ENCODE results near the gene POFUT2. TPM values are rescaled to one million over a fixed set of nuclear protein-coding genes. Genes with fewer than 3 reads are reported as not detected.
A peak's percentile ranks its signal among the peaks of the same experiment; 100 is the strongest.

Gene POFUT2
- total RNA-seq, 4 donors from 2014 or later = 7.9 to 11.4 (median 9.4) TPM

DNA sequence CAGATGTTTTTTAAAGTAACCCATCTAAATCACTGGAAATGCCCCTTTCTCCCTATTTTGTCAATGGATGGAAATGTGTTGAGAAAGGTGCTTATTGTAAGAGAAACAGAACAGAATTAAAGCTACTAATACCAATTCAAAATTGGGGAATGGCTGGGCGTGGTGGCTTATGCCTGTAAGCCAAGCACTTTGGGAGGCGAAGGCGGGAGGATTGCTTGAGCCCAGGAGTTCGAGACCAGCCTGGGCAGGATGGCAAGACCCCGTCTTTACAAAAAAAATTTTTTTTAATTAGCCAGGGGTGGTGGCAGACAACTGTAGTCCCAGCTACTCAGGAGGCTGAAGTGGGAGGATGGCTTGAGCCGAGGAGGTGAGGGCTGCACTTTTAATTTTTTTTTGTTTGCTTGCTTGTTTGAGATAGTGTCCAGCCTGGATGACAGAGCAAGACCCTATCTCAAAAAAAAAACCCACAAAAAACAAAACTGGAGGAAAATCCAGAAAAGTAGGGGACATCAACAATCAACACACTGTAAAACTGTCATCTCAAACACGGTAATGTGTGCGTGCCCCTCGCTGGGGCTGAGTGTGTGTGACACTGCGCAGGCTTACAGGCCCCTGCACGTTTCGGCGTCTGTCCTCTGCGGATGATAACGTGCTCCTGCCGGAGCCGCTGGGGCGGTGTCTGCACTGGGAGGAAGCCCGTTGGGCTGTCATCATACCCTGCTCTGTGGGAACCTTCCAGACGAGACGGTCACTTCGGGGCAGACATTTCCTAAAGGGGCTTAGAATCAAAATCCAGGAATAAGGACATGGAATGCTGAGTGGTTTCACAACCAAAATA, 11.6 kb upstream of the POFUT2 start:
- 53 to 76% methylated on average over 16 to 21 of the region's 22 CpGs for WGBS, 2 donors
- intact Hi-C loops (cut with DNase I) = no loop called here
- H3K36me3 ChIP-seq = no peaks in the 10 kb centered on the region
- no peaks in the 10 kb centered on the region for H3K9me3 ChIP-seq
- TF ChIP-seq POLR2A (IDR thresholded peaks at IDR 0.05) = no peak
- TF ChIP-seq, protein P1, sequence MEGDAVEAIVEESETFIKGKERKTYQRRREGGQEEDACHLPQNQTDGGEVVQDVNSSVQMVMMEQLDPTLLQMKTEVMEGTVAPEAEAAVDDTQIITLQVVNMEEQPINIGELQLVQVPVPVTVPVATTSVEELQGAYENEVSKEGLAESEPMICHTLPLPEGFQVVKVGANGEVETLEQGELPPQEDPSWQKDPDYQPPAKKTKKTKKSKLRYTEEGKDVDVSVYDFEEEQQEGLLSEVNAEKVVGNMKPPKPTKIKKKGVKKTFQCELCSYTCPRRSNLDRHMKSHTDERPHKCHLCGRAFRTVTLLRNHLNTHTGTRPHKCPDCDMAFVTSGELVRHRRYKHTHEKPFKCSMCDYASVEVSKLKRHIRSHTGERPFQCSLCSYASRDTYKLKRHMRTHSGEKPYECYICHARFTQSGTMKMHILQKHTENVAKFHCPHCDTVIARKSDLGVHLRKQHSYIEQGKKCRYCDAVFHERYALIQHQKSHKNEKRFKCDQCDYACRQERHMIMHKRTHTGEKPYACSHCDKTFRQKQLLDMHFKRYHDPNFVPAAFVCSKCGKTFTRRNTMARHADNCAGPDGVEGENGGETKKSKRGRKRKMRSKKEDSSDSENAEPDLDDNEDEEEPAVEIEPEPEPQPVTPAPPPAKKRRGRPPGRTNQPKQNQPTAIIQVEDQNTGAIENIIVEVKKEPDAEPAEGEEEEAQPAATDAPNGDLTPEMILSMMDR (IDR thresholded peaks at IDR 0.05) = no peak
- no peaks in the 10 kb centered on the region for H3K27me3 ChIP-seq
- no peak for DNase-seq
- no peak overlapping the region for H3K4me3 ChIP-seq
- H3K4me1 ChIP-seq = peaks cover 18 to 57% (median 37%) of the 10 kb centered on the region in 3 donors
- peak overlapping the region in 3 of 4 donors; percentile 12 to 86 (median 82) for H3K27ac ChIP-seq

DNA sequence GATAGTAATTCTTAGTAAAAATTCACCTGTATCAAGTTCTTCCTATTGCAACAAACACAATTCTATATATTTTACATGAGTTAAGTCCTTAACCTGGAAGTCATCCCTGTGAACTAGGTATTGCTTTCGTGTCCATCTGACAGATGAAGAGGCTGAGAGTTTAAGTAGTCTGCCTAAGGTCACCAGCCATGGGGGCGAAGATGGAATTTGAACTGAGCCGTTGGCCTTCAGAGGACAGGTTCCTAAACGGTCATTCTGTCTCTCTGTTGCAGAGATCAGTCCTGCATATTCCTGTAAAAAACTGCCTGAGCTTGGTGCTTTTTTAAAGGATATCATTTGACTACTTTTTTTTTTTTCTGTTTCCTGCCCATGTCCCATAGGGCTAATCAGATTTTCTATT, 10.2 kb upstream of the POFUT2 start:
- no peak overlapping the region for H3K27ac ChIP-seq
- intact Hi-C loops (cut with DNase I) = no loop called here
- no peak for DNase-seq
- no peaks in the 10 kb centered on the region for H3K36me3 ChIP-seq
- H3K9me3 ChIP-seq = no peaks in the 10 kb centered on the region
- H3K4me1 ChIP-seq = peaks cover 32 to 69% (median 51%) of the 10 kb centered on the region in 3 donors
- no peak overlapping the region for H3K4me3 ChIP-seq
- H3K27me3 ChIP-seq = no peaks in the 10 kb centered on the region
- WGBS, 2 donors = 90 to 94% methylated on average over 4 of the region's 4 CpGs
- no peak for TF ChIP-seq POLR2A (IDR thresholded peaks at IDR 0.05)
- TF ChIP-seq, protein P1 (IDR thresholded peaks at IDR 0.05) = no peak

DNA sequence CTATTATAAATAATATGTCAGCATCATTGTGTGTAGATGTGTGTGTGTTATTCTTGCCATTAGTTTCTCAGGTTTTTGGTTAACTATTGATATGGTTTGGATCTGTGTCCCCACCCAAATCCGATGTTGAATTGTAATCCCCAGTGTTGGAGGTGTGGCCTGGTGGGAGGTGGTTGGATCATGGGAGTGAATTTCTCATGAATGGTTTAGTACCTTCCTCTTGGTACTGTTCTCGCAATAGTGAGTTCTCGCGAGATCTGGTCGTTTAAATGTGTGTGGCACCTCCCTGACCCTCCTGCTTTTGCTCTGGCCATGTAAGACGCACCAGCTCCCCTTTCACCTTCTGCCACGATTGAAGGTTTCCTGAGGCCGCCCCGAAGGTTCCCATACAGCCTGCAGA, 9.6 kb upstream of the POFUT2 start:
- H3K4me1 ChIP-seq = peaks cover 34 to 69% (median 51%) of the 10 kb centered on the region in 3 donors
- no peaks in the 10 kb centered on the region for H3K27me3 ChIP-seq
- H3K4me3 ChIP-seq = no peak overlapping the region
- intact Hi-C loops (cut with DNase I) = no loop called here
- H3K36me3 ChIP-seq = no peaks in the 10 kb centered on the region
- 88 to 100% methylated on average over 8 to 9 of the region's 9 CpGs for WGBS, 2 donors
- peak overlapping the region in 1 of 4 donors; percentile 92 for H3K27ac ChIP-seq
- no peaks in the 10 kb centered on the region for H3K9me3 ChIP-seq
- DNase-seq = no peak
- TF ChIP-seq POLR2A (IDR thresholded peaks at IDR 0.05) = no peak
- TF ChIP-seq, protein P1 (IDR thresholded peaks at IDR 0.05) = no peak

DNA sequence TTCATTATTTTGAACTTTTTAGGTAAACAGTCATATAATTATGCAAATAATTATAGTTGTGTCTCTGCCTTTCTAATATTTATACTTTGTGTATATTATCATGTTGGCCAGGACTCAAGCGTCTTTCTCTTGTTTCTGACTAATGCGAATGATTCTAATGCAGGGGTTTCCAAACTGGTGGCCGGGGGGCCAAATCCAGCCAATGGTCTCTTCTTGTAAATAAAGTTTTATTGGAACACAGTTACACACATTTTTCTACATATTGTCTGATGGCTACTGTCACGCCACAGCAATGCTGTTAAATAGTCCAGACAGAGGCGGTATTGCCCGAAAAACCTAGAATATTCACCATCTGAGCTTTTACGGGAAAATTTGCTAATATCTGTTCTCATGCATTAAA, 8.9 kb upstream of the POFUT2 start:
- intact Hi-C loops (cut with DNase I) = no loop called here
- no peak for TF ChIP-seq POLR2A (IDR thresholded peaks at IDR 0.05)
- TF ChIP-seq, protein P1 (IDR thresholded peaks at IDR 0.05) = no peak
- H3K27me3 ChIP-seq = no peaks in the 10 kb centered on the region
- 97 to 98% methylated on average over 7 of the region's 7 CpGs for WGBS, 2 donors
- peak overlapping the region in 3 of 4 donors; percentile 92 to 95 (median 93) for H3K27ac ChIP-seq
- H3K9me3 ChIP-seq = no peaks in the 10 kb centered on the region
- H3K4me1 ChIP-seq = peaks cover 27 to 69% (median 49%) of the 10 kb centered on the region in 3 donors
- no peak for DNase-seq
- H3K36me3 ChIP-seq = no peaks in the 10 kb centered on the region
- no peak overlapping the region for H3K4me3 ChIP-seq

DNA sequence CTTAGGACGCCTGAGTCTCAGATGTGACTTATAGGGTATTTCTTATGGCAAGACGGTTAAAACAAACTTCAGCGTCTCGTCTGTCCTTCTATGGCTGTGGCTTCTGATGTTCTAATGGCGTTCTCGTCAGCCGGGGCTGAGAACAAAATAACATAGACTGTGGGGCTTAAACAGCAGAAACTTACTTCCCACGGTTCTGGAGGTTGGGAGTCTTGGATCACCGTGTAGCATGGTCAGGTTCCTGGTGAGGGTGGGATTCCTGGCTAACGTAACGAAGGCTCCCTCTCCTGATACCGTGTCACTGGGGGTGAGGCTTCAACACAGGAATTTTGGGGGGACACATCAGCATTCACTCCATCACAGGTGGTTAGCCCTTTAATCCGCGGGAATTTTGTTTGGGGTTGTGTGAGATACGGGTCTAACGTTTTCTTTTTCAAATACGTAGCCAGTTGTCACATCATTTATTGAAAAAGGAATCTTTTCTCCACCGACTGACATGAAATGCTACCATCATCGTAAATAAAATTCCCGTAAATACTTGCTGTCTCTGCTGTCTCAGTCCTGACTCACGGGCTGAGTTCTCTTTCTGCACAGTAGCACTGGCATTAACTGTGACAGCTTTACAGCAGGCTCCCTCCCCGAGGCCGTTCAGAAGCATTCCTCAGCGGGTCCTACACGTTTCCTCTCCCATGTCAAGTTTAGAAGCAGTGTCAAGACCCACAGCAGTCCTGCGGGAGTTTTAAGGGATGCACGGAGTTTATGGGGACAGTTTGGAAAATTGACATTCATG, 8.1 kb upstream of the POFUT2 start:
- TF ChIP-seq POLR2A (IDR thresholded peaks at IDR 0.05) = no peak
- TF ChIP-seq, protein P1 (IDR thresholded peaks at IDR 0.05) = no peak
- peak overlapping the region; percentile 77 to 95 (median 92) for H3K27ac ChIP-seq
- H3K27me3 ChIP-seq = no peaks in the 10 kb centered on the region
- H3K4me3 ChIP-seq = no peak overlapping the region
- no peak for DNase-seq
- H3K9me3 ChIP-seq = no peaks in the 10 kb centered on the region
- 56 to 63% methylated on average over 21 to 25 of the region's 27 CpGs for WGBS, 2 donors
- peaks cover 24 to 69% (median 44%) of the 10 kb centered on the region in 3 donors for H3K4me1 ChIP-seq
- no peaks in the 10 kb centered on the region for H3K36me3 ChIP-seq
- intact Hi-C loops (cut with DNase I) = no loop called here
